Effector memory CD8-positive, alpha-beta T cell (primary cell): ENCODE results near the gene OR5I1.
"Not testable (repeated sequence)": the region's sequence is repeated elsewhere in the genome, so short reads cannot be mapped to it uniquely, and the experiment has no call there.

Experiments
- ATAC-seq: fragments of 150-1000 bp; cut with Tn5 transposase; replicated peaks from 2 replicates; pipeline ENCODE4 v1.10.0; 2021; ENCODE audit warnings: mild to moderate bottlenecking, moderate library complexity
- DNase-seq, 3 experiments: peaks; one replicate each; pipeline ENCODE4 v3.0.0; 2021
- H3K27ac Mint-ChIP-seq, 2 donors: one replicate each; pipeline ENCODE4 v1.8.0; 2022; ENCODE audit warnings: mild to moderate bottlenecking in 2 of 2, mixed read lengths in 2 of 2, moderate library complexity in 2 of 2
- H3K27me3 Mint-ChIP-seq, 2 donors: one replicate each; pipeline ENCODE4 v1.8.0; 2022; ENCODE audit warnings: mixed read lengths in 2 of 2
- H3K36me3 Mint-ChIP-seq: one replicate; pipeline ENCODE4 v1.8.0; 2022; ENCODE audit warnings: mild to moderate bottlenecking, moderate library complexity, mixed read lengths; ENCODE audit not compliant: insufficient read depth
- H3K4me1 Mint-ChIP-seq, 2 donors: one replicate each; pipeline ENCODE4 v1.8.0; 2022; ENCODE audit warnings: low read depth in 2 of 2, mixed read lengths in 2 of 2
- H3K4me3 Mint-ChIP-seq, 2 donors: one replicate each; pipeline ENCODE4 v1.8.0; 2022; ENCODE audit warnings: mild to moderate bottlenecking in 2 of 2, mixed read lengths in 2 of 2, moderate library complexity in 2 of 2
- H3K9me3 Mint-ChIP-seq, 2 donors: one replicate each; pipeline ENCODE4 v1.8.0; 2022; ENCODE audit warnings: mixed read lengths in 2 of 2
- total RNA-seq, 9 experiments: gene quantifications; one replicate each; lab custom pipeline; 2026; lab: John Stamatoyannopoulos, UW

Gene OR5I1
- total RNA-seq, result 0 reads per million in 9 experiments

- Mint-ChIP-seq H3K27ac (no peak within 1 kb of the TSS), H3K36me3 (no peaks in the 10 kb centered on the region), H3K4me1 (no peaks in the 10 kb centered on the region), H3K4me3 (no peak within 1 kb of the TSS), H3K9me3 (peaks cover 2 to 9% of the 10 kb centered on the region in 2 donors), H3K27me3 (no peaks in the 10 kb centered on the region)
- no peak for DNase-seq
- no peak for ATAC-seq
These were observed at the start of gene OR5I1 for GRCh38 chr11:55936300-55936699. Gene OR5I1 (minus strand): TSS chr11:55936400. CDS start chr11:55936400, 0 bp downstream.

- DNase-seq (no peak), ATAC-seq (no peak)
- no peak overlapping the region for H3K27ac Mint-ChIP-seq
- H3K4me1 Mint-ChIP-seq, result no peaks in the 10 kb centered on the region
- no peaks in the 10 kb centered on the region for H3K36me3 Mint-ChIP-seq
- H3K9me3 Mint-ChIP-seq, result peaks cover 14 to 37% of the 10 kb centered on the region in 2 donors
- no peak overlapping the region for H3K4me3 Mint-ChIP-seq
- no peaks in the 10 kb centered on the region for H3K27me3 Mint-ChIP-seq
These were observed 34.7 kb upstream of the OR5I1 start for GRCh38 chr11:55970935-55971334.

DNA sequence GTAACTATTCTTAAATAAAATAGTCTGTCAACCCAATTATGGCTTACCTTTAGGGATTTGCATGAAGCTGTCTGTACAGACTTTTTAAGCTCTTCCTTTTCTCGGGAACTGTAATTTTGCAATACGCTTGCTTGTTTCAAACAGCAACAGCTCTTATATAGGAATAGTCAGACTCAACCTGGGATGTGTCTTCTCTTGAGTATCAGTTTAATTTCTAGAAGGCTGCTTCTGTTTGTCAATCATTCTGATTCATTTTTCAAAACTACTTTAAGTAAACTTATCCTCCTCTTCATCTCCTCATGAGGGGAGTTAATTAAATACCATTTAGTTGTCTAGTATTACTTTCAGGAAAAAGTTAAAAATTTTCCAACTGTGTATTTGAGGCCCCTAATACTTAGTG lies 33.6 kb upstream of the OR5I1 start, which contains the start of gene OR10AG1:
Gene OR10AG1 (minus strand): TSS at position 101 of the 400 bp plus-strand sequence. CDS start 38 bp downstream, at position 63.
- Mint-ChIP-seq H3K4me3 (no peak within 1 kb of the TSS), H3K4me1 (no peaks in the 10 kb centered on the region), H3K9me3 (peaks cover 14 to 37% of the 10 kb centered on the region in 2 donors), H3K36me3 (no peaks in the 10 kb centered on the region), H3K27me3 (no peaks in the 10 kb centered on the region), H3K27ac (no peak within 1 kb of the TSS)
- ATAC-seq (no peak), DNase-seq (no peak)

DNA sequence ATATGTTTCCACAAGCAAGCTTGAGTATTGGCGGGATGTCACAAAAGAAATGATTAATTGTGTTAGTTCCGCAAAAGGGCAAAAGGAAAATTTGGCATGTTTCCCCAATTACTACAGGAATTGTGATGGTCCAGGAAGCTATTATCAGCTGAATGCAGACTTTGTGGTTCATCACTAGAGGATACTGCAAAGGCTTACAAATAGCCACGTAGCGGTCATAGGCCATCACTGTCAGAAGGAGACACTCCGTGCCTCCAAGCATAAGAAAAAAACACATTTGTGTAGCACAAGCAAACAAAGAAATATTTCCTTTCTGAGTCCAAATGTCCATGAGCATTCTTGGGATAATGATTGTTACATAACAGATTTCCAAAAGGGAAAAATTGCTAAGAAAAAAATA lies 31.7 kb upstream of the OR5I1 start:
- Mint-ChIP-seq H3K27me3 (no peaks in the 10 kb centered on the region), H3K36me3 (no peaks in the 10 kb centered on the region), H3K9me3 (peaks cover 14 to 31% of the 10 kb centered on the region in 2 donors)

GRCh38 chr11:55966391-55966790 lies 30.2 kb upstream of the OR5I1 start:
- H3K27me3 Mint-ChIP-seq, result no peaks in the 10 kb centered on the region
- H3K4me1 Mint-ChIP-seq, result no peaks in the 10 kb centered on the region
- peaks cover 2% of the 10 kb centered on the region for H3K36me3 Mint-ChIP-seq
- H3K4me3 Mint-ChIP-seq, result no peak overlapping the region
- H3K27ac Mint-ChIP-seq, result no peak overlapping the region
- ATAC-seq, result no peak
- H3K9me3 Mint-ChIP-seq, result peaks cover 10 to 19% of the 10 kb centered on the region in 2 donors
- no peak for DNase-seq

More for the DNA sequence above, 31.7 kb upstream of the OR5I1 start:
- H3K4me3 Mint-ChIP-seq, result no peak overlapping the region
- H3K27ac Mint-ChIP-seq, result no peak overlapping the region
- no peaks in the 10 kb centered on the region for H3K4me1 Mint-ChIP-seq
- ATAC-seq (no peak), DNase-seq (no peak)

DNA sequence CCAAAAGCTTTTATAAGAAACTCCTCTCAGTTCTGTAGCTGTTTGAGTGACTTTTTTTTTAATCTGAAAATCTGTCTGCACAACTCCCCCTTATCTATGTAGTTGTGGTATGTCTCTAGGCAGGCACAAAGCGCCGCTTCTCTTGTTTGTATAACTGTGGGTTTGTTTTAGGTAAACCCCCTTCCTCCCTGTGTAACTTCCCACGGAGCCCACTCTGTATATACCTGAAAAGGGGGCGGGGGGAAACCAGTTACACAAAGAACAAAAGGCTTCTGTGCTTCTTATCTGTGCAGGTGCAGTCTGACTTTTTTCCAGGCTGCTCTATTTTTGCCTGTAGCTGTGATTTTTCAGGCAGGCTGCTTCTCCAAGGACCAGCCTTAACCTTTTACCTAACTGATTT lies 20.3 kb upstream of the OR5I1 start:
- H3K27ac Mint-ChIP-seq, result no peak overlapping the region
- no peaks in the 10 kb centered on the region for H3K36me3 Mint-ChIP-seq
- no peak for ATAC-seq
- no peaks in the 10 kb centered on the region for H3K27me3 Mint-ChIP-seq
- no peak for DNase-seq
- no peaks in the 10 kb centered on the region for H3K4me1 Mint-ChIP-seq
- H3K4me3 Mint-ChIP-seq, result no peak overlapping the region
- peaks cover 6 to 13% of the 10 kb centered on the region in 2 donors for H3K9me3 Mint-ChIP-seq

DNA sequence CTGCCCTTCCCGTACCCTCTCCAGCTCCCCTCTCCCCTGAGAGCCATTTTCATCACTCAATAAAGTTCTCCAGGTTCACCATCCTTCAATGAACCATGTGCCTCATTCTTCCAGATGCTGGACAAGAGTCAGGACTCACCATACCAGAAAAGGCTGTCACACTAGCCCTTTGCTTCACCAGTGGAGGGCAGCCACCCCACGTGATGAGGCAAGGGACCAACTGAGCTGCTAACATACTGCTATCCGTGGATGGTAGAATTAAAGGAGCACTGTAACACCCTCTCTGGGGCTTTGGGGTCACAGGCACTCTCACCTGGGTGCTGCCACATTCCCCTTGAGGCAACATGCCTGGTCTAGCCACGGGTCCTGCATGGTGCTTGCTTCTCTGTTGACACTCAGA lies 13.1 kb upstream of the OR5I1 start:
- H3K27me3 Mint-ChIP-seq, result no peaks in the 10 kb centered on the region
- H3K4me3 Mint-ChIP-seq, result no peak overlapping the region
- H3K4me1 Mint-ChIP-seq, result no peaks in the 10 kb centered on the region

GRCh38 chr11:55942785-55943392 lies 6.7 kb upstream of the OR5I1 start:
- Mint-ChIP-seq H3K27ac (no peak overlapping the region), H3K4me3 (no peak overlapping the region), H3K36me3 (no peaks in the 10 kb centered on the region), H3K4me1 (no peaks in the 10 kb centered on the region), H3K9me3 (no peaks in the 10 kb centered on the region), H3K27me3 (no peaks in the 10 kb centered on the region)
- DNase-seq (no peak), ATAC-seq (no peak)

More for the DNA sequence above, 13.1 kb upstream of the OR5I1 start:
- Mint-ChIP-seq H3K36me3 (no peaks in the 10 kb centered on the region), H3K9me3 (peaks cover 6% of the 10 kb centered on the region in 2 donors), H3K27ac (no peak overlapping the region)
- DNase-seq (no peak), ATAC-seq (no peak)

- H3K9me3 Mint-ChIP-seq, result peaks cover 0 to 6% of the 10 kb centered on the region in 2 donors
- H3K4me3 Mint-ChIP-seq, result no peak overlapping the region
- H3K36me3 Mint-ChIP-seq, result no peaks in the 10 kb centered on the region
- no peak overlapping the region for H3K27ac Mint-ChIP-seq
- no peak for DNase-seq
- no peaks in the 10 kb centered on the region for H3K4me1 Mint-ChIP-seq
- H3K27me3 Mint-ChIP-seq, result no peaks in the 10 kb centered on the region
- ATAC-seq, result no peak
These were observed 15.7 kb downstream of the OR5I1 start for GRCh38 chr11:55920537-55920936.

GRCh38 chr11:55914482-55914881 lies 21.7 kb downstream of the OR5I1 start, which contains the start of gene OR5W2:
Gene OR5W2 (minus strand): TSS chr11:55914582. CDS start chr11:55914582, 0 bp downstream.
- ATAC-seq (no peak), DNase-seq (no peak)
- no peaks in the 10 kb centered on the region for H3K36me3 Mint-ChIP-seq
- H3K4me3 Mint-ChIP-seq, result no peak within 1 kb of the TSS
- H3K9me3 Mint-ChIP-seq, result peaks cover 4 to 8% of the 10 kb centered on the region in 2 donors
- H3K4me1 Mint-ChIP-seq, result no peaks in the 10 kb centered on the region
- no peak within 1 kb of the TSS for H3K27ac Mint-ChIP-seq
- H3K27me3 Mint-ChIP-seq, result no peaks in the 10 kb centered on the region

- Mint-ChIP-seq H3K4me1 (no peaks in the 10 kb centered on the region), H3K27ac (no peak overlapping the region), H3K36me3 (no peaks in the 10 kb centered on the region), H3K9me3 (peaks cover 0 to 15% of the 10 kb centered on the region in 2 donors), H3K4me3 (no peak overlapping the region), H3K27me3 (no peaks in the 10 kb centered on the region)
- ATAC-seq (no peak), DNase-seq (no peak)
These were observed 33.9 kb downstream of the OR5I1 start for GRCh38 chr11:55902308-55902707.

DNA sequence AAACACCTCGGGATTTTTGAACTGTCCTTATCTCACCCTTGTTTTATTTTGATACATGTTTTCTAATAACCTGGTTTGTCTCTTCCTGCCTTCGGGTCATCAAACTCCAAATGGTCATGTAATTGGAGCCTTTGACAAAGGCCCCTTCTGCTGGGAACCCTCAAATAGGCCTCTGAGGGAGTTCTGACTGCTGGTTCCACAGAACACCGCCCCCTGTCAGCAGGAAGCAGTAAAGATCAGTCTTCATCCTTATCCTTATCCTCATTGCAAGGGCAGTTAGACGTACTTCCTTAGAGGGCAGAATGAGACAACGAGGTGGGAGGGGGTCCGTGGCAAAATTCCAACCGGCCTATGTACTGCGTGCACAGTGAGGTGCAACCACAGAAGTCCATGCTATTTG lies 41.0 kb downstream of the OR5I1 start:
- H3K27me3 Mint-ChIP-seq, result no peaks in the 10 kb centered on the region
- DNase-seq, result no peak
- no peak for ATAC-seq
- peaks cover 12 to 14% of the 10 kb centered on the region in 2 donors for H3K9me3 Mint-ChIP-seq
- no peaks in the 10 kb centered on the region for H3K4me1 Mint-ChIP-seq
- H3K27ac Mint-ChIP-seq, result no peak overlapping the region
- no peaks in the 10 kb centered on the region for H3K36me3 Mint-ChIP-seq
- H3K4me3 Mint-ChIP-seq, result no peak overlapping the region

DNA sequence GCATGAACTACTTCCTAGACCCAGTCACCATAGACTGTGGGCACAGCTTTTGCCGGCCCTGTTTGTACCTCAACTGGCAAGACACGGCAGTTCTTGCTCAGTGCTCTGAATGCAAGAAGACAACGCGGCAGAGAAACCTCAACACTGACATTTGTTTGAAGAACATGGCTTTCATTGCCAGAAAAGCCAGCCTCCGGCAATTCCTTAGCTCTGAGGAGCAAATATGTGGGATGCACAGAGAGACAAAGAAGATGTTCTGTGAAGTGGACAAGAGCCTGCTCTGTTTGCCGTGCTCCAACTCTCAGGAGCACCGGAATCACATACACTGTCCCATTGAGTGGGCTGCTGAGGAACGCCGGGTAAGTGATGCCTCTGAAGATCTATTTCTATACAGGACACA lies 50.7 kb downstream of the OR5I1 start:
- H3K36me3 Mint-ChIP-seq, H3K4me1 Mint-ChIP-seq, DNase-seq, H3K27me3 Mint-ChIP-seq, H3K27ac Mint-ChIP-seq, H3K4me3 Mint-ChIP-seq, ATAC-seq: not testable (repeated sequence)
- peaks cover 5 to 12% of the 10 kb centered on the region in 2 donors for H3K9me3 Mint-ChIP-seq
